Heart left ventricle (tissue), 13 donors: ENCODE data around the gene LHFPL3.

ENCODE experiments used
- CTCF ChIP-seq, 12 donors: fragments of 200-600 bp; sonication (generic) in 4 of 12; IDR thresholded peaks; one replicate each; pipeline versions ENCODE4 v1.5.0 to v1.8.0; 2018 to 2022; ENCODE audit warnings: antibody characterized with exemption in 12 of 12, mild to moderate bottlenecking in 5 of 12
- POLR2A ChIP-seq, 2 donors: fragments of 450-650 bp; IDR thresholded peaks; one replicate each; pipeline ENCODE4 v1.6.1; 2017; ENCODE audit warnings: antibody characterized with exemption in 2 of 2, mild to moderate bottlenecking in 2 of 2, moderate library complexity in 2 of 2
- donor health status: ischemic (EF 13 %, LVEDD 7.1; RV severe dilation, severe dysfunction).
- donor health status: DM: no; HTN: yes; CAD: no.
- donor health status: DM: no; HTN: no; CAD: no.
- donor health status: ischemic (EF 25% LVEDD 6.9; RV normal size, moderate dysfunction).
- donor health status: ischemic (EF 25% LVEDD 5.7; RV mildly dilated, moderate dysfunction).
- donor health status: ischemic (EF 35%, LVEDD 5.7; RV mildly dilated, moderate dysfunction).
- donor health status: nonischemic (EF 11% LVEDD 7.7; RV severe dilation, severe dysfunction).
- donor health status: DM: yes; HTN: yes; CAD: no.
- donor health status: PGD.
- donor health status: ischemic (EF 29% LVEDD 5.4; RV normal size, mild dysfunction).
- donor health status: nonischemic (EF 23%, LVEDD 6.1; RV moderate dilation, normal function).

- TF ChIP-seq CTCF (IDR thresholded peaks at IDR 0.05) = no peak
- no peak for TF ChIP-seq POLR2A (IDR thresholded peaks at IDR 0.05)
These were observed 275.6 kb downstream of the LHFPL3 start for GRCh38 chr7:104603957-104604356.
